ENCODE results near the gene PGF.

- TF ChIP-seq CTCF (IDR thresholded peaks at IDR 0.05; ENCODE audit: poor library complexity), result no peak
- TF ChIP-seq EZH2 (IDR thresholded peaks at IDR 0.05; ENCODE audit: borderline replicate concordance), result no peak
- no peak for TF ChIP-seq EZH2phosphoT487 (IDR thresholded peaks at IDR 0.05; ENCODE audit: low read depth, severe bottlenecking, unreplicated experiment)
Measured at GRCh38 chr14:74921987-74922751, 33.2 kb downstream of the PGF start.

All from hepatocyte (in vitro differentiated cells).